ENCODE measurements around the gene FBXO22.
"Not testable (repeated sequence)": the region's sequence is repeated elsewhere in the genome, so short reads cannot be mapped to it uniquely, and the experiment has no call there.

The FBXO22 gene

DNA sequence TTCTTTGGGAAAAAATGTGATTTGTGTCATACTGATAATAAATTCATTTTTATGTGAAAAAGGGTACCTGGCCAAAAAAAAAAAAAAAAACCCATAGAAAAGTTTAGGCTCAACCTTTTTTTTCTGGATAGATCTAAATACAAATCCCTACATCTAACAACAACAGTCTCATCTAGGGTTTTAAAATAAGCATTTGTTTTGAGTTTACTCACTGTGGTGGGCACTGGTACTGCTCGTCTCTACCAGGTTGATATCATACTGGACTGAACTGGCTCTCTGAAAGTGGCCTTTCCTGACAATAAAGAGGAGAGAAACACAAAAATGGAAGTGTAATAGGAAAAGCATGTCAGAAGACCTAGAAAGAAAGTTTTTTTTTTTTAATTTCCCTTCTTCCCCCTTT lies 52.0 kb downstream of the FBXO22 start:
- no peak overlapping the region for H3K4me3 ChIP-seq (ENCODE audit: low read depth in 1 of 2, low read length in 2 of 2)
- peaks cover 0 to 4% of the 10 kb centered on the region in 2 donors for H3K27me3 ChIP-seq (ENCODE audit: control insufficient read depth in 1 of 2, insufficient read depth in 2 of 2, low read length in 2 of 2)
- H3K4me1 ChIP-seq (ENCODE audit: control insufficient read depth in 1 of 2, insufficient read depth in 2 of 2, low read length in 2 of 2) = no peaks in the 10 kb centered on the region
- no peaks in the 10 kb centered on the region for H3K9me3 ChIP-seq (ENCODE audit: control insufficient read depth in 1 of 2, low read length in 2 of 2)
- no peak overlapping the region for H3K27ac ChIP-seq (ENCODE audit: low read depth, low read length)
- H3K9ac ChIP-seq (ENCODE audit: low read depth in 1 of 2, low read length in 2 of 2) = no peak overlapping the region
- no peaks in the 10 kb centered on the region for H3K36me3 ChIP-seq (ENCODE audit: control insufficient read depth in 1 of 2, insufficient read depth in 2 of 2, low read length in 2 of 2)

DNA sequence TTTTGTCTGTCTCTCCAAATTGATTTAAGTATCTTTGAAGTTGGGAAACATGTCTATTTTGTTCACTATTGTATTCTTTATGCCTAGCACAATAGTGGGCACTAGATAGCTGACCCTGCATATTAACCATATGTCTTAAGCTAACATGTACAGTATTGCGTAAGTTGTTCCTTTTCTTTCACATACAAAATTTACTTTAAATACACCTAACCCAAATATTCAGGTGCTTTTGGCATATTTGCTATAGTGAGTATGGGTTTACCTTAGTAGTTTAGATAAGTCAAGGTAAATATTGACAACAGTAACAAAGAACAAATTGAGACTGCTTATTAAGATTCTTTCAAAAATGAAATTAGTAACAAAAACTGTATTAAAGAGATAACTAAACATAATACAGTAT lies 57.7 kb downstream of the FBXO22 start:
- H3K9ac ChIP-seq (ENCODE audit: low read depth in 1 of 2, low read length in 2 of 2) = no peak overlapping the region
- no peaks in the 10 kb centered on the region for H3K4me1 ChIP-seq (ENCODE audit: control insufficient read depth in 1 of 2, insufficient read depth in 2 of 2, low read length in 2 of 2)
- no peaks in the 10 kb centered on the region for H3K9me3 ChIP-seq (ENCODE audit: control insufficient read depth in 1 of 2, low read length in 2 of 2)
- no peak overlapping the region for H3K4me3 ChIP-seq (ENCODE audit: low read depth in 1 of 2, low read length in 2 of 2)
- no peaks in the 10 kb centered on the region for H3K36me3 ChIP-seq (ENCODE audit: control insufficient read depth in 1 of 2, insufficient read depth in 2 of 2, low read length in 2 of 2)
- no peak overlapping the region for H3K27ac ChIP-seq (ENCODE audit: low read depth, low read length)
- H3K27me3 ChIP-seq (ENCODE audit: control insufficient read depth in 1 of 2, insufficient read depth in 2 of 2, low read length in 2 of 2) = no peaks in the 10 kb centered on the region

DNA sequence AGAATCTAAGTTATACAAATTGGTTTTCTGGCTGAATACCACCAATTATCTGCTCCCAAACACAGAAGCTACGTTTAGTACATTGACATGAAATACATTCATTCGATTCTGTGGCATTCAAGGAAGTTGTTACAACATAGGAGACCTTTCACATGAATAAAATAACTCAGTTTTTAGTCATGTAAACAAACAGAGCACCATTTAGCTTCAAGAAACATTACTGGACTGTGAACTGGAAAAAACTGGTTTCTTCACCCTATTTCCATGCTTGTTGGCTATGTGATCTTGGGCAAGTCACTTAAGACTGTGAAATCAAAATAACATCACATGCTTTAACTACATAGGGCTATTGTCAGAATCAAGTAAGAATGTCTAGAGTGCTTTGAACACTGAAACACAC lies 62.4 kb downstream of the FBXO22 start:
- Histone ChIP-seq H3K27me3 (ENCODE audit: control insufficient read depth in 1 of 2, insufficient read depth in 2 of 2, low read length in 2 of 2) (no peaks in the 10 kb centered on the region), H3K9ac (ENCODE audit: low read depth in 1 of 2, low read length in 2 of 2) (no peak overlapping the region), H3K27ac (ENCODE audit: low read depth, low read length) (no peak overlapping the region), H3K4me3 (ENCODE audit: low read depth in 1 of 2, low read length in 2 of 2) (no peak overlapping the region), H3K36me3 (ENCODE audit: control insufficient read depth in 1 of 2, insufficient read depth in 2 of 2, low read length in 2 of 2) (no peaks in the 10 kb centered on the region), H3K9me3 (ENCODE audit: control insufficient read depth in 1 of 2, low read length in 2 of 2) (no peaks in the 10 kb centered on the region), H3K4me1 (ENCODE audit: control insufficient read depth in 1 of 2, insufficient read depth in 2 of 2, low read length in 2 of 2) (no peaks in the 10 kb centered on the region)

DNA sequence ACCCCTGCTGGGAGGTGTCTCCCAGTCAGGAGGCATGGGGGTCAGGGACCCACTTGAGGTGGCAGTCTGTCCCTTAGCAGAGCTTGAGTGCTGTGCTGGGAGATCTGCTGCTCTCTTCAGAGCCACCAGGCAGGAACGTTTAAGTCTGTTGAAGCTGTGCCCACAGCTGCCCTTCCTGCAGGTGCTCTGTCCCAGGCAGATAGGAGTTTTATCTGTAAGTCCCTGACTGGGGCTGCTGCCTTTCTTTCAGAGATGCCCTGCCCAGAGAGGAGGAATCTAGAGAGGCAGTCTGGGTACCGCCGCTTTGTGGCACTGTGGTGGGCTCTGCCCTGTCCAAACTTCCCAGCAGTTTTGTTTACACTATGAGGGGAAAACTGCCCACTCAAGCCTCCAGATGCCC lies 73.1 kb downstream of the FBXO22 start:
- H3K9me3 ChIP-seq (ENCODE audit: control insufficient read depth in 1 of 2, low read length in 2 of 2); H3K27me3 ChIP-seq (ENCODE audit: control insufficient read depth in 1 of 2, insufficient read depth in 2 of 2, low read length in 2 of 2); H3K36me3 ChIP-seq (ENCODE audit: control insufficient read depth in 1 of 2, insufficient read depth in 2 of 2, low read length in 2 of 2); H3K4me3 ChIP-seq (ENCODE audit: low read depth in 1 of 2, low read length in 2 of 2); H3K9ac ChIP-seq (ENCODE audit: low read depth in 1 of 2, low read length in 2 of 2); H3K4me1 ChIP-seq (ENCODE audit: control insufficient read depth in 1 of 2, insufficient read depth in 2 of 2, low read length in 2 of 2); H3K27ac ChIP-seq (ENCODE audit: low read depth, low read length): not testable (repeated sequence)

DNA sequence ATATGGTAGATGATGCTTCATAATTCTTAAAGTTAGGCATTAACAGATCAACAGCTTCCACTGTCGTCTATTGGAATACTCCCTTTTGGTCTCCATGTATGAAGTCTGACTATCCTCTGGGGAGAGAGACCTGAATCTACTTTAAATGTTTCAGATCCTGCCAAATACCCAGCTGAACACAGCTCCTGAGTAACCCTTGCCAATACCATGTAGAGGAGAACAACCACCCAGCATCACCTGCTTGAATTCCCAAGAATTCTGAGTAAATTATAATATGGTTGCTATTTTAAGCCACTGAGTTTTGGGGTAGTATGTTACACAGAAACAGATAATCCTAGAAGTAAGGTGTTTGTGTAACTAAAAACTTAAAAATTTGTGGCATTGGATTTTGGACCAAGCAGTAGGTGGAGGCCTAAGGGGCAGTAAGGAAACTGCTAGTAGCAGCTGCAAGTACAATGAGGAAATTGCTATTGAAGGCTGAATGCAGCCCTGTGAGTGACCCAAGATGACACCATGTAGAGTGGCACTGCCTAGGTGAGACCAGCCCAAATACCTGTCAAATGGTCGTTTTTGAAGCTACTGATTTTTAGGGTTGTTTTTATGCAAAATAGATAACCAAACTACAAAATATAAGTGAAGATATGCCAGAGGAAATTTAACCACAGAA lies 77.6 kb downstream of the FBXO22 start:
- no peak overlapping the region for H3K9ac ChIP-seq (ENCODE audit: low read depth in 1 of 2, low read length in 2 of 2)
- no peak overlapping the region for H3K4me3 ChIP-seq (ENCODE audit: low read depth in 1 of 2, low read length in 2 of 2)
- H3K9me3 ChIP-seq (ENCODE audit: control insufficient read depth in 1 of 2, low read length in 2 of 2) = no peaks in the 10 kb centered on the region
- no peaks in the 10 kb centered on the region for H3K36me3 ChIP-seq (ENCODE audit: control insufficient read depth in 1 of 2, insufficient read depth in 2 of 2, low read length in 2 of 2)
- H3K4me1 ChIP-seq (ENCODE audit: control insufficient read depth in 1 of 2, insufficient read depth in 2 of 2, low read length in 2 of 2) = no peaks in the 10 kb centered on the region
- H3K27me3 ChIP-seq (ENCODE audit: control insufficient read depth in 1 of 2, insufficient read depth in 2 of 2, low read length in 2 of 2) = peaks cover 0 to 7% of the 10 kb centered on the region in 2 donors
- H3K27ac ChIP-seq (ENCODE audit: low read depth, low read length) = no peak overlapping the region

DNA sequence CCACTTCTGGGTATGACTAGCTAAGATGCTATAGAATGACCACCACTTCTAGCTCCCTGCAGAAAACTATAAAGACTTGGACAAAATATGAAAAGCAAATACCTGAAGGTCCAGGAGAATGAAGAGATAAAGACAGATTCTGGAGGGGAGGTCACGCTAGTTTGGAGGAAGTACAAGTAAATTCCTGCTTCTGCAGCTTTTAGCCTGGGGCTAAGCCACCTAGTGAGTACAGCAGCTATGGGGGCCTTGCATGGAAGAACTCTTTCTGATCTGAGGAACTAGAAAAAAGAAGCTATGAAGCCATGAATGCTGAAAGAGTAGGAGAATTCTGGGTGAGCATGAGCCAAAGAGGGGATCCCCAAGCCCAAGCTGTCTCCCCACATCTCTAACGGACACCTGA lies 78.8 kb downstream of the FBXO22 start:
- Histone ChIP-seq H3K27me3 (ENCODE audit: control insufficient read depth in 1 of 2, insufficient read depth in 2 of 2, low read length in 2 of 2) (peaks cover 0 to 7% of the 10 kb centered on the region in 2 donors), H3K36me3 (ENCODE audit: control insufficient read depth in 1 of 2, insufficient read depth in 2 of 2, low read length in 2 of 2) (no peaks in the 10 kb centered on the region), H3K4me1 (ENCODE audit: control insufficient read depth in 1 of 2, insufficient read depth in 2 of 2, low read length in 2 of 2) (no peaks in the 10 kb centered on the region), H3K9ac (ENCODE audit: low read depth in 1 of 2, low read length in 2 of 2) (no peak overlapping the region), H3K9me3 (ENCODE audit: control insufficient read depth in 1 of 2, low read length in 2 of 2) (no peaks in the 10 kb centered on the region), H3K4me3 (ENCODE audit: low read depth in 1 of 2, low read length in 2 of 2) (no peak overlapping the region), H3K27ac (ENCODE audit: low read depth, low read length) (no peak overlapping the region)

DNA sequence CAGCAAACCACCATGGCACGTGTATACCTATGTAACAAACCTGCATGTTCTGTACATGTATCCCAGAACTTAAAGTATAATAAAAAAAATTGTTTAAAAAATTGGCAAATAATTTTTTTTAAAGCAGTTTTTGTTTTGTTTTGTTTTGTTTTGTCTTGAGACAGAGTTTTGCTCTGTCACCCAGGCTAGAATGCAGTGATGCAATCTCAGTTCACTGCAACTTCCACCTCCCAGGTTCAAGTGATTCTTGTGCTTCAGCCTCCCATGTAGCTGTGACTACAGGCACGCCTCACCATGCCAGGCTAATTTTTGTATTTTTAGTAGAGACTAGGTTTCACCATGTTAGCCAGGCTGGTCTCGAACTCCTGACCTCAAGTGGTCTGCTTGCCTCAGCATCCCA lies 81.0 kb downstream of the FBXO22 start:
- not testable (repeated sequence) for H3K4me3 ChIP-seq (ENCODE audit: low read depth in 1 of 2, low read length in 2 of 2); H3K9me3 ChIP-seq (ENCODE audit: control insufficient read depth in 1 of 2, low read length in 2 of 2); H3K27me3 ChIP-seq (ENCODE audit: control insufficient read depth in 1 of 2, insufficient read depth in 2 of 2, low read length in 2 of 2); H3K9ac ChIP-seq (ENCODE audit: low read depth in 1 of 2, low read length in 2 of 2); H3K27ac ChIP-seq (ENCODE audit: low read depth, low read length); H3K4me1 ChIP-seq (ENCODE audit: control insufficient read depth in 1 of 2, insufficient read depth in 2 of 2, low read length in 2 of 2); H3K36me3 ChIP-seq (ENCODE audit: control insufficient read depth in 1 of 2, insufficient read depth in 2 of 2, low read length in 2 of 2)

DNA sequence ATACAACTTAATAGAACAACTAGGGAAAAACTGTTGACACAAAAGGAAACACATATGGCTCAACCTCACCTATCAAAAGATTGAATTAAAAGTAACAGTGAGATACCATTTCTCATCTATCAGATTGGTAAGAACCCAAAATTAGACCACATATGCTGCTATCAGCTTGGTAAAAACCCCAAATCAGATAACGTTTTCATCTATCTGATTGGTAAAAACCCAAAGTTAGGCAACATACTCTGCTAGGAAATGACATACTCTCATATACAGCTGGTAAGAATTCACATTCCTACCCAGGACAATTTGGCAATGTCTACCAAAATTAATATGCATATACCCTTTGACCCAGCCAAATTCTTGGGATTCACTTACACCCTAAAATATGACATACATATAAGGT lies 82.3 kb downstream of the FBXO22 start:
- H3K27me3 ChIP-seq (ENCODE audit: control insufficient read depth in 1 of 2, insufficient read depth in 2 of 2, low read length in 2 of 2) = no peaks in the 10 kb centered on the region
- no peak overlapping the region for H3K4me3 ChIP-seq (ENCODE audit: low read depth in 1 of 2, low read length in 2 of 2)
- no peaks in the 10 kb centered on the region for H3K9me3 ChIP-seq (ENCODE audit: control insufficient read depth in 1 of 2, low read length in 2 of 2)
- H3K9ac ChIP-seq (ENCODE audit: low read depth in 1 of 2, low read length in 2 of 2) = no peak overlapping the region
- H3K27ac ChIP-seq (ENCODE audit: low read depth, low read length) = no peak overlapping the region
- H3K36me3 ChIP-seq (ENCODE audit: control insufficient read depth in 1 of 2, insufficient read depth in 2 of 2, low read length in 2 of 2) = no peaks in the 10 kb centered on the region
- no peaks in the 10 kb centered on the region for H3K4me1 ChIP-seq (ENCODE audit: control insufficient read depth in 1 of 2, insufficient read depth in 2 of 2, low read length in 2 of 2)

DNA sequence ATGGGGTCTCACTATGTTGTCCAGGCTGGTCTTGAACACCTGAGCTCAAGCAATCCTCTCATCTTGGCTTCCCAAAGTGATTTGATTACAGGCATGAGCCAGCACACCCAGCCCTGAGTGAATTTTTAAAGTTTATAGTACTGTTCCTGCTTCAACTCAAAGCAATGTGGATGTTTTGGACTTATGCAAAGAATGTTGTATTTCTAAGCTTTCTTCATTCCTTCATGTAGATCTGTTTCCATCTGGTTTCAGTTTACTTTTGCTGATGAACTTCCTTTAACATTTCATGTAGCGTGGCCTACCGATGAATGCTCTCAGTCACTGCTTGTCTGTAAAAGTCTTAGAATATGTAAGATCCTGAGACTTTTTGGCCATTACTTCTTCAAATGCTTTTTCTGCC lies 85.4 kb downstream of the FBXO22 start:
- Histone ChIP-seq H3K9ac (ENCODE audit: low read depth in 1 of 2, low read length in 2 of 2) (no peak overlapping the region), H3K27ac (ENCODE audit: low read depth, low read length) (no peak overlapping the region), H3K4me3 (ENCODE audit: low read depth in 1 of 2, low read length in 2 of 2) (no peak overlapping the region), H3K4me1 (ENCODE audit: control insufficient read depth in 1 of 2, insufficient read depth in 2 of 2, low read length in 2 of 2) (no peaks in the 10 kb centered on the region), H3K36me3 (ENCODE audit: control insufficient read depth in 1 of 2, insufficient read depth in 2 of 2, low read length in 2 of 2) (no peaks in the 10 kb centered on the region), H3K9me3 (ENCODE audit: control insufficient read depth in 1 of 2, low read length in 2 of 2) (no peaks in the 10 kb centered on the region), H3K27me3 (ENCODE audit: control insufficient read depth in 1 of 2, insufficient read depth in 2 of 2, low read length in 2 of 2) (no peaks in the 10 kb centered on the region)

DNA sequence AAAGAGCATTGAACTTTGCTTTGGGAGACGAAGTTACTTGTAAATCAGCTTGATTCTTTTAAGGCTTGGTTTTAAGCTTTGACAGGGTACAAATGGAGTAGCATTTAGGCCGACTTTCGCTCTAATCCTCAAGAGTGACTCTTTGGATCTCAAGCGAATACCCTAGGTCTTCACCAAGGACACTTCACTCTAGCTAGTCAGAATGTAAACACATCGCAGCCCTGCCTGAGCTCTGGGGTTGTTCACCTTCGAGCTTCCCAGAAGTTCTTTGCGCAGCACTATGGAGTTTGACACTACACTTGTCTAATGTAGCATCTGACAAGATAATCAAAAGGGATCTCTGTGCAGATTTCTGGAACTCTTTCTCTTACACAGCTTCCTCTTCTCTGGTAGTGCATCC lies 86.2 kb downstream of the FBXO22 start:
- no peak overlapping the region for H3K27ac ChIP-seq (ENCODE audit: low read depth, low read length)
- no peaks in the 10 kb centered on the region for H3K27me3 ChIP-seq (ENCODE audit: control insufficient read depth in 1 of 2, insufficient read depth in 2 of 2, low read length in 2 of 2)
- H3K9me3 ChIP-seq (ENCODE audit: control insufficient read depth in 1 of 2, low read length in 2 of 2) = no peaks in the 10 kb centered on the region
- H3K4me3 ChIP-seq (ENCODE audit: low read depth in 1 of 2, low read length in 2 of 2) = no peak overlapping the region
- H3K4me1 ChIP-seq (ENCODE audit: control insufficient read depth in 1 of 2, insufficient read depth in 2 of 2, low read length in 2 of 2) = no peaks in the 10 kb centered on the region
- no peaks in the 10 kb centered on the region for H3K36me3 ChIP-seq (ENCODE audit: control insufficient read depth in 1 of 2, insufficient read depth in 2 of 2, low read length in 2 of 2)
- H3K9ac ChIP-seq (ENCODE audit: low read depth in 1 of 2, low read length in 2 of 2) = no peak overlapping the region

Measured in duodenal mucosa (tissue), 2 donors.